HepG2 (cell line): Measurements from ENCODE around the gene PPP1R12C. TPM values are rescaled to one million over a fixed set of nuclear protein-coding genes. Genes with fewer than 3 reads are reported as not detected.

Experiments used
- AGO1 ChIP-seq: fragments of 200-400 bp; formaldehyde crosslinking; IDR thresholded peaks from 2 replicates; pipeline ENCODE4 v1.6.1; 2017; ENCODE audit warnings: mild to moderate bottlenecking, low read depth, low read length, moderate library complexity; ENCODE audit not compliant: poor library complexity, severe bottlenecking
- CBX1 ChIP-seq: IDR thresholded peaks from one replicate; pipeline ENCODE4 v1.6.1; 2016; ENCODE audit warnings: antibody characterized with exemption, low read depth
- ERF ChIP-seq: IDR thresholded peaks from 2 replicates; pipeline ENCODE4 v1.6.1; 2018; ENCODE audit warnings: missing biosample characterization, missing genetic modification reagents
- HES4 ChIP-seq: sonication (generic); formaldehyde crosslinking; IDR thresholded peaks from 2 replicates; pipeline ENCODE4 v1.9.0; 2021; ENCODE audit warnings: mild to moderate bottlenecking, missing genetic modification reagents, borderline replicate concordance
- HIVEP1 ChIP-seq: sonication (generic); formaldehyde crosslinking; IDR thresholded peaks from 2 replicates; pipeline ENCODE4 v1.4.0; 2020; ENCODE audit warnings: mild to moderate bottlenecking, missing genetic modification reagents
- MIER3 ChIP-seq: IDR thresholded peaks from 2 replicates; pipeline ENCODE4 v1.6.1; 2016; ENCODE audit warnings: missing compliant biosample characterization, borderline replicate concordance
- MXD4 ChIP-seq: IDR thresholded peaks from 2 replicates; pipeline ENCODE4 v1.6.1; 2016; ENCODE audit warnings: mild to moderate bottlenecking, missing biosample characterization, missing genetic modification reagents
- PAX8 ChIP-seq: sonication (generic); formaldehyde crosslinking; IDR thresholded peaks from 2 replicates; pipeline ENCODE4 v1.8.0; 2022; ENCODE audit warnings: mild to moderate bottlenecking, missing genetic modification reagents, borderline replicate concordance
- PHF21A ChIP-seq: sonication (generic); formaldehyde crosslinking; IDR thresholded peaks from 2 replicates; pipeline ENCODE4 v1.5.0; 2020; ENCODE audit warnings: mild to moderate bottlenecking, missing genetic modification reagents
- PTBP1 ChIP-seq: fragments of 200-400 bp; formaldehyde crosslinking; IDR thresholded peaks from 2 replicates; pipeline ENCODE4 v1.6.1; 2018; ENCODE audit warnings: low read length, low read depth; ENCODE audit not compliant: poor library complexity, severe bottlenecking
- SMYD3 ChIP-seq: sonication (generic); formaldehyde crosslinking; IDR thresholded peaks from 2 replicates; pipeline ENCODE4 v1.8.1; 2023; ENCODE audit warnings: mild to moderate bottlenecking, missing genetic modification reagents
- TGIF2 ChIP-seq: IDR thresholded peaks from 2 replicates; pipeline ENCODE4 v1.6.1; 2016; ENCODE audit warnings: control low read depth, missing compliant biosample characterization
- ZMAT3 ChIP-seq: sonication (generic); formaldehyde crosslinking; conservative IDR thresholded peaks from 2 replicates; pipeline ENCODE4 v1.7.0; 2021; ENCODE audit warnings: missing genetic modification reagents
- ZNF138 ChIP-seq: sonication (generic); formaldehyde crosslinking; IDR thresholded peaks from 2 replicates; pipeline ENCODE4 v1.5.0; 2020; ENCODE audit warnings: mild to moderate bottlenecking, low read depth, missing genetic modification reagents
- ZNF530 ChIP-seq: sonication (generic); formaldehyde crosslinking; IDR thresholded peaks from 2 replicates; pipeline ENCODE4 v1.5.0; 2020; ENCODE audit warnings: low read depth, mild to moderate bottlenecking, missing genetic modification reagents
- ZNF720 ChIP-seq: sonication (generic); formaldehyde crosslinking; IDR thresholded peaks from 2 replicates; pipeline ENCODE4 v1.4.0; 2020; ENCODE audit warnings: missing genetic modification reagents
- ZNF841 ChIP-seq: sonication (generic); formaldehyde crosslinking; IDR thresholded peaks from 2 replicates; pipeline ENCODE4 v1.8.1; 2023; ENCODE audit warnings: missing genetic modification reagents, borderline replicate concordance
- polyA plus RNA-seq, 8 experiments: library from polyadenylated mRNA; depleted of rRNA in 3 of 8; stranded (reverse) in 7 of 8; unstranded in 1 of 8; fragments of >200 nt; fragmentation: Illumina TruSeq in 4 of 8; extraction: Trizol in 4 of 8; gene quantifications; 2 replicates each; pipeline versions ENCODE4 v1.2.1 to v1.2.3, GENCODE V29; 2011 to 2016; ENCODE audit warnings: low read depth in 4 of 8, missing spikeins in 1 of 8, mixed read lengths in 1 of 8; ENCODE audit not compliant: insufficient read depth in 1 of 8
- total RNA-seq, 5 experiments: library from RNA; depleted of rRNA; stranded (reverse); fragments of >200 nt; fragmentation: Illumina TruSeq; extraction: Trizol; gene quantifications; 2 replicates each; pipeline ENCODE4 v1.2.3, GENCODE V29; 2016; ENCODE audit warnings: low read depth in 1 of 5
- TF ChIP-seq, protein P1 (sequence below): IDR thresholded peaks from 2 replicates; pipeline ENCODE4 v1.6.1; 2018; ENCODE audit warnings: missing genetic modification reagents, mild to moderate bottlenecking, missing compliant biosample characterization
- TF ChIP-seq, protein P2 (sequence below): sonication (generic); formaldehyde crosslinking; IDR thresholded peaks from 2 replicates; pipeline ENCODE4 v1.4.0; 2020; ENCODE audit warnings: mild to moderate bottlenecking, missing genetic modification reagents, borderline replicate concordance
- TF ChIP-seq, protein P3 (sequence below): sonication (generic); formaldehyde crosslinking; conservative IDR thresholded peaks from 2 replicates; pipeline ENCODE4 v1.8.0; 2022; ENCODE audit warnings: missing genetic modification reagents
- TF ChIP-seq, protein P4 (sequence below): sonication (generic); formaldehyde crosslinking; conservative IDR thresholded peaks from 2 replicates; pipeline ENCODE4 v1.4.0; 2020; ENCODE audit warnings: missing genetic modification reagents

PPP1R12C gene
- total and polyA plus RNA-seq, 2 of the 13 experiments (the other 11 are each of a cell fraction or from before 2014, with no cell fraction given) = 29.7 to 30.3 TPM

DNA sequence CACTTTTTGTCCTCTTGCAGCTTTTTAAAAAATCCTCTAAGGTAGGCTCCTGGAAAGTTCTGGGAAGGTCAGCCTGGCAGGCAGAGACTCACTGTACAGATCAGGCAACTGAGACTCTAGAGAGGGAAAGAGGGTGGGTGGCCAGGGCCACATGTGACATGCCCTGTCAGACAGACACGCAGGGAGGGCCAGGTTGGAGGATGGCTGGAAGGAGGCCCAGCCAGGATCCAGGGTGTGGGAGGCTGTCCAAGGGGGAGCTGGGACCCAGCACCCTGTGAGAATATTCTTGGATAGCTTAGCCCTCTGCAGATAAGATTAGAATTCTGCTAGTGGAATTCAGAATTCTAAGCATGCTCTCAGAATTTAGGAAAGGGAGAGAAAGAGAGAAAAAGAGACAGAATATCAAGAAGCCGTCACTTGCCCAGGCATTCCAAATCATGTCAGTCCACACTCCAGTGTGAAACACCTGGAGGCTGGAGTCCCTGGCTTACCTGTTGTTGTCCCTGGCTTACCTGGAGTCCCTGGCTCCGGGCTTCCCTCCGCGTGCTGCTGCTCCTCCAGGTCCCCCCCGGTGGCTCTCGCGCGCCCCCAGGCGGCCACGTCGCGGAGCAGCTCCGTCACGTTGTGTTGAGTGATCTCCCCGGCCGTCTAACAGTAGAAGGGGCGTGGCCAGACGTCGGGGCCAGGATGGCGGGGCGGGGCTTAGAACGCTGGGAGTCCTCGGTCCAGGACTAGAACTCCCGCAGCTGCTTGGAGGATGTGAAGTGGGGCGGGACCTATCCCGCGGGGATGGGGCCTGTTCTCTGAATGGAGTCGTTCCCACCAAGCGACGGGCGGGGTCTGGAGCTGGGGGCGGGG is 42.9 kb upstream of the PPP1R12C start (continued):
- TF ChIP-seq ZNF841 (CRISPR knock-in tag) (no peak), ERF (CRISPR knock-in tag) (peak; percentile 52; the same call in 1 of the 2 replicates), HES4 (CRISPR knock-in tag) (no peak), CBX1 (no peak), MXD4 (CRISPR knock-in tag) (no peak), ZNF720 (CRISPR knock-in tag) (no peak), ZNF138 (CRISPR knock-in tag) (0 out of 2 replicates have a peak, but pooled peaks have one; percentile 28), SMYD3 (no peak), ZMAT3 (CRISPR knock-in tag) (no peak), MIER3 (CRISPR knock-in tag) (no peak), TGIF2 (CRISPR knock-in tag) (no peak), ZNF530 (CRISPR knock-in tag) (no peak), PAX8 (CRISPR knock-in tag) (no peak), AGO1 (no peak), PTBP1 (no peak), HIVEP1 (no peak), PHF21A (CRISPR knock-in tag) (no peak)
- TF ChIP-seq, protein P1, sequence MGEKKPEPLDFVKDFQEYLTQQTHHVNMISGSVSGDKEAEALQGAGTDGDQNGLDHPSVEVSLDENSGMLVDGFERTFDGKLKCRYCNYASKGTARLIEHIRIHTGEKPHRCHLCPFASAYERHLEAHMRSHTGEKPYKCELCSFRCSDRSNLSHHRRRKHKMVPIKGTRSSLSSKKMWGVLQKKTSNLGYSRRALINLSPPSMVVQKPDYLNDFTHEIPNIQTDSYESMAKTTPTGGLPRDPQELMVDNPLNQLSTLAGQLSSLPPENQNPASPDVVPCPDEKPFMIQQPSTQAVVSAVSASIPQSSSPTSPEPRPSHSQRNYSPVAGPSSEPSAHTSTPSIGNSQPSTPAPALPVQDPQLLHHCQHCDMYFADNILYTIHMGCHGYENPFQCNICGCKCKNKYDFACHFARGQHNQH (CRISPR knock-in tag) = peak; percentile 31; the same call in 1 of the 2 replicates
- TF ChIP-seq, protein P2, sequence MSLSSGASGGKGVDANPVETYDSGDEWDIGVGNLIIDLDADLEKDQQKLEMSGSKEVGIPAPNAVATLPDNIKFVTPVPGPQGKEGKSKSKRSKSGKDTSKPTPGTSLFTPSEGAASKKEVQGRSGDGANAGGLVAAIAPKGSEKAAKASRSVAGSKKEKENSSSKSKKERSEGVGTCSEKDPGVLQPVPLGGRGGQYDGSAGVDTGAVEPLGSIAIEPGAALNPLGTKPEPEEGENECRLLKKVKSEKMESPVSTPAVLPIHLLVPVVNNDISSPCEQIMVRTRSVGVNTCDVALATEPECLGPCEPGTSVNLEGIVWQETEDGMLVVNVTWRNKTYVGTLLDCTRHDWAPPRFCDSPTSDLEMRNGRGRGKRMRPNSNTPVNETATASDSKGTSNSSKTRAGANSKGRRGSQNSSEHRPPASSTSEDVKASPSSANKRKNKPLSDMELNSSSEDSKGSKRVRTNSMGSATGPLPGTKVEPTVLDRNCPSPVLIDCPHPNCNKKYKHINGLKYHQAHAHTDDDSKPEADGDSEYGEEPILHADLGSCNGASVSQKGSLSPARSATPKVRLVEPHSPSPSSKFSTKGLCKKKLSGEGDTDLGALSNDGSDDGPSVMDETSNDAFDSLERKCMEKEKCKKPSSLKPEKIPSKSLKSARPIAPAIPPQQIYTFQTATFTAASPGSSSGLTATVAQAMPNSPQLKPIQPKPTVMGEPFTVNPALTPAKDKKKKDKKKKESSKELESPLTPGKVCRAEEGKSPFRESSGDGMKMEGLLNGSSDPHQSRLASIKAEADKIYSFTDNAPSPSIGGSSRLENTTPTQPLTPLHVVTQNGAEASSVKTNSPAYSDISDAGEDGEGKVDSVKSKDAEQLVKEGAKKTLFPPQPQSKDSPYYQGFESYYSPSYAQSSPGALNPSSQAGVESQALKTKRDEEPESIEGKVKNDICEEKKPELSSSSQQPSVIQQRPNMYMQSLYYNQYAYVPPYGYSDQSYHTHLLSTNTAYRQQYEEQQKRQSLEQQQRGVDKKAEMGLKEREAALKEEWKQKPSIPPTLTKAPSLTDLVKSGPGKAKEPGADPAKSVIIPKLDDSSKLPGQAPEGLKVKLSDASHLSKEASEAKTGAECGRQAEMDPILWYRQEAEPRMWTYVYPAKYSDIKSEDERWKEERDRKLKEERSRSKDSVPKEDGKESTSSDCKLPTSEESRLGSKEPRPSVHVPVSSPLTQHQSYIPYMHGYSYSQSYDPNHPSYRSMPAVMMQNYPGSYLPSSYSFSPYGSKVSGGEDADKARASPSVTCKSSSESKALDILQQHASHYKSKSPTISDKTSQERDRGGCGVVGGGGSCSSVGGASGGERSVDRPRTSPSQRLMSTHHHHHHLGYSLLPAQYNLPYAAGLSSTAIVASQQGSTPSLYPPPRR (CRISPR knock-in tag) = no peak
- TF ChIP-seq, protein P3, sequence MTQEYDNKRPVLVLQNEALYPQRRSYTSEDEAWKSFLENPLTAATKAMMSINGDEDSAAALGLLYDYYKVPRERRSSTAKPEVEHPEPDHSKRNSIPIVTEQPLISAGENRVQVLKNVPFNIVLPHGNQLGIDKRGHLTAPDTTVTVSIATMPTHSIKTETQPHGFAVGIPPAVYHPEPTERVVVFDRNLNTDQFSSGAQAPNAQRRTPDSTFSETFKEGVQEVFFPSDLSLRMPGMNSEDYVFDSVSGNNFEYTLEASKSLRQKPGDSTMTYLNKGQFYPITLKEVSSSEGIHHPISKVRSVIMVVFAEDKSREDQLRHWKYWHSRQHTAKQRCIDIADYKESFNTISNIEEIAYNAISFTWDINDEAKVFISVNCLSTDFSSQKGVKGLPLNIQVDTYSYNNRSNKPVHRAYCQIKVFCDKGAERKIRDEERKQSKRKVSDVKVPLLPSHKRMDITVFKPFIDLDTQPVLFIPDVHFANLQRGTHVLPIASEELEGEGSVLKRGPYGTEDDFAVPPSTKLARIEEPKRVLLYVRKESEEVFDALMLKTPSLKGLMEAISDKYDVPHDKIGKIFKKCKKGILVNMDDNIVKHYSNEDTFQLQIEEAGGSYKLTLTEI (CRISPR knock-in tag) = no peak
- TF ChIP-seq, protein P4, sequence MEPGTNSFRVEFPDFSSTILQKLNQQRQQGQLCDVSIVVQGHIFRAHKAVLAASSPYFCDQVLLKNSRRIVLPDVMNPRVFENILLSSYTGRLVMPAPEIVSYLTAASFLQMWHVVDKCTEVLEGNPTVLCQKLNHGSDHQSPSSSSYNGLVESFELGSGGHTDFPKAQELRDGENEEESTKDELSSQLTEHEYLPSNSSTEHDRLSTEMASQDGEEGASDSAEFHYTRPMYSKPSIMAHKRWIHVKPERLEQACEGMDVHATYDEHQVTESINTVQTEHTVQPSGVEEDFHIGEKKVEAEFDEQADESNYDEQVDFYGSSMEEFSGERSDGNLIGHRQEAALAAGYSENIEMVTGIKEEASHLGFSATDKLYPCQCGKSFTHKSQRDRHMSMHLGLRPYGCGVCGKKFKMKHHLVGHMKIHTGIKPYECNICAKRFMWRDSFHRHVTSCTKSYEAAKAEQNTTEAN (CRISPR knock-in tag) = no peak
